Activated effector memory CD4-positive, alpha-beta T cell treated with Interleukin-2 at 50 U/mL for 16 hours (primary cell): ENCODE data around the gene MTM1.

Experiments used
- DNase-seq: peaks from one replicate; pipeline ENCODE4 v3.0.0-alpha.2; 2020

The MTM1 gene

DNA sequence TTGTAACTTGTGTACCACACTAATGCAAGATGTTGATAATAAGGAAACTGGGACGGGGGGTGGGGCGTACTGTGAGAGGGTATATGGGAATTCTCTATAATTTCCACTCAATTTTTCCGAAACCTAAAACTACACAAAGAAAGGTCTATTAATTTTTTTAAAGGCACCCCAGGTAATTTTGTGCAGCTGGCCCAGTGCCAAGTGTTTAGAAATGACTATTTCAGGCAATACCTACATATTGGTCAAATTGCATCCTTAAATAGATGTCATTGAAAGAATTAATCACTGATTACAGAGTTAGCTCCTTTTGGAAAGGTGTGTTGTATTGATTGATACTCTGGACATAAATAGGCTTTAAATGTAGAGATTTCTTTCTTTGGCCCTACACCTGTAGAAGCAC lies 114.7 kb downstream of the MTM1 start:
- DNase-seq = no peak

DNA sequence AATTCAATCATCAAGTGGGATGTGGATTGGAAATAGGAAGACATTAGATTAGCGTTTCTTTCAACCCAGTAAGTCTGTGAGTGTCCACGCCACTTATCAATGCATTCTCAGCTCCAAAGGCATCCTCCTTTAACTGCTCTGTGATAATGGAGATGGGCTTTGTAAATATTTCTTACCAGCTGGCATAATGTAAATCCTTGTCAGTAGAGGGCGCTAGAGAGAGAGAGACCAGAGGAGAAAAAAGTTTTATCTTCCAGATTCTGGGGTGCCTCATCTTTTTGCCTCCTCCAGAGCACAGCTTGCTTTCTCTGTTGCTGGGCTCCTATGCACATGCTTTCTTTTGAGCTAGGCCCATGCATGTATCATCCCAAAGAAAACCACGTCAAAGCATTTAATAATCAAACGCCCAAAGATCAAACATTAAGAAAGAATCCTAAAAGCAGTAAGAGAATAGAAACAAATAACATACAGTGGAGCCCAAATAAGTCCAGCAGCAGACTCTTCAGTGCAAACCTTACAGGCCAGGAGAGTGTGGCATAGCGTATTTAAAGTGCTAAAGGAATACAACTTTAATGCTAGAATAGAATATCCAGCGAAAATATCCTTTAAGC lies 115.2 kb downstream of the MTM1 start:
- DNase-seq = no peak

DNA sequence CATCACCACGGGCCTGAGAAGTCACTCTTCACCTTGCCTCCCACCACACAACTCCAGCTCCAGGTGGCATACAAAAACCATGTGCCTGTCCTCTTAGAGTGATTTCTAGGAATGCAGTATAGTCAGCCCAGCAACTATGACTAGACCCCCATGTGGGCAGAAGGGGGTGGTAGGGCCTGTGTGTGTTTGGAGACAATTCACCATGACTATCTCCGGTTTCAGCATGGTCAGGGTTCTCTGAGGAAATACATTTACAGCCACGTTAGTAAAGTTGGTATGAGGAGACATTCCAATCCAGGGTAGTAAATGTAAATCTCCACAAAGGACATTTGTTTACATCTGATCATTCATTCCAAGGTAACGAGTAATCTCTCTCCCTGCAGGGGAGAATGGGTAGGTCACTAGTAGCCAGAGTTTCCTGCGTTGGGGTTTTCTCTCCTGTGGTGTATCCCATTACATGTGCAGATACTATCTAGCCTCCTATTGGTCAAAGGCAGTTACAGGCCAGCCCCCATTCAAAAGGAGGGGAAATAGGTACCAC lies 120.6 kb downstream of the MTM1 start:
- no peak for DNase-seq

DNA sequence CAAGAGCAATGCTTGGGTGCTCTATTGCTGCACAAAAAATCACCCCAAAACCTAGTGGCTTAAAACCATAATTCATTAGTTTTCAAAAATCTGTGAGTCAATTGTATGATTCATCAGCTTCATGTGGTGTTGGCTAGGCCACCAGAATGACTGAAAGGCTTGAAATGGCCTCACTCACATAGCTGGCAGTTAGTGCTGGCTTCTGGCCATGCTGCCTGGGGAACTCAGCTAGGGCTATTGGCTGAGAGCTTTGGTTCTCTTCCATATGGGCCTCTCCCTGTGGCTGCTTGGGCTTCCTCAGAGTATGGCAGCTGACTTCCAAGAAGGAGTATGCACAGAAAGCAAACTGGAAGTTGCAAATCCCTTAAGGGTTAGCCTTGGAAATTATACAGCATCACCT lies 121.7 kb downstream of the MTM1 start:
- no peak for DNase-seq

DNA sequence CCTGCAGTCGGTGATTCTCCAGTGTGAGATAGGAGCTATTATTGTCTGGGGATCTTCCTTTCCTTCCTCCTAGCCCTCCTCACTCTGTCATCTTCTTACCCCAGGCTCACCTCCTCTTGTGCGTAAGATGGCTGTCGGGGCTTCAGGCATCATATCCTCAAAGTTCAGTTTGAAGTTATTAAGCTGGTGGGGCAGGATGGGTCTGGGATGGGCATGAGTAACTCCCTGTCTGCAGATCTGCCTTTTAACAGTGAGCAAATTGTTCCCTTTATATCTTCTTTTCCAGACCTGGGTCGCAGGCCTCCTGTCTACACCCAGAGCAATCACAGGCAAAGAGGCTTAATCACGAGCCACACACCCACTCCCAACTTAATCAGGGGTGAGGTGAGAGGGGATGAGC lies 123.9 kb downstream of the MTM1 start:
- no peak for DNase-seq

DNA sequence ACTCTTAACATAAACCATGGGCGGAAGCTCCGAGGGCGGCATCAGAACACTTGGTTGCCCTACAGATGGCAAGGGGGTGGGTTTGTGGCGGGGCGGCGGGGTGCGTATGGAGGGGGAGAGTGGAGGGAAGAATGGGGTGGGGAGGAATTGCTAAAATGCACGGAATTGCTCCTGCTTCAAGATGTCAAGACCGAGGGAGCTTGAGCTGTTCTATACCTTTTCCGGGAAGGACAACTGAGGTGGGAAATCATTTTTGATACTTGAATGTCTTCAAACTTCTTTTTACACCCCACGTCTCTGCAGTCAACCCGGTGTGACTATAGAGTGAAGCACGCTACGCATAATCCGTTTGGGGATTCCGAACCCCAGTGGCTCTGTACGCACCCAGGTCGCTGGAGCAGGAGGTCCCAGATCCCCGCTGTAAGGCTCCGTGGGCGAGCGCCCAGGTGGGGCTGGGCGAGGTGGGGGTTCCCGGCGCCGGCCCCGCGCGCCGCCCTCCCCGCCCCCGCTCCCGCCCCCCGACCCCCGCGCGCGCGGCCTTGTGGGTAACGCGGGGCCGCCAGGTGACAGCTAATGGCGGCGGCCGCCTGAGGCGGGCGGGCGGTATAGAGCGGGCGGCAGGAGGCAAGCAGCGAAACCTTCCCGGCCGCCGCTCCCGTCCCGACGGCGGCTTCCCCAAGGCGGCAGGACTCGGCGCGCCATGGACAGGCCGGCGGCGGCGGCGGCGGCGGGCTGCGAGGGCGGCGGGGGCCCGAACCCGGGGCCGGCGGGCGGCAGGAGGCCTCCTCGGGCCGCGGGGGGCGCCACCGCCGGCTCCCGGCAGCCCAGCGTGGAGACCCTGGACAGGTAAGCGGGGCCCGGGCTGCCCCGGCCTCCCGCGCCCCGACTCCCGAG lies 124.7 kb downstream of the MTM1 start, which contains the start of gene MTMR1:
Gene MTMR1, plus strand, starts transcription at position 566 of the 894 bp plus-strand sequence. Its CDS starts 135 bp downstream, at position 701.
- DNase-seq = peak; percentile 49

DNA sequence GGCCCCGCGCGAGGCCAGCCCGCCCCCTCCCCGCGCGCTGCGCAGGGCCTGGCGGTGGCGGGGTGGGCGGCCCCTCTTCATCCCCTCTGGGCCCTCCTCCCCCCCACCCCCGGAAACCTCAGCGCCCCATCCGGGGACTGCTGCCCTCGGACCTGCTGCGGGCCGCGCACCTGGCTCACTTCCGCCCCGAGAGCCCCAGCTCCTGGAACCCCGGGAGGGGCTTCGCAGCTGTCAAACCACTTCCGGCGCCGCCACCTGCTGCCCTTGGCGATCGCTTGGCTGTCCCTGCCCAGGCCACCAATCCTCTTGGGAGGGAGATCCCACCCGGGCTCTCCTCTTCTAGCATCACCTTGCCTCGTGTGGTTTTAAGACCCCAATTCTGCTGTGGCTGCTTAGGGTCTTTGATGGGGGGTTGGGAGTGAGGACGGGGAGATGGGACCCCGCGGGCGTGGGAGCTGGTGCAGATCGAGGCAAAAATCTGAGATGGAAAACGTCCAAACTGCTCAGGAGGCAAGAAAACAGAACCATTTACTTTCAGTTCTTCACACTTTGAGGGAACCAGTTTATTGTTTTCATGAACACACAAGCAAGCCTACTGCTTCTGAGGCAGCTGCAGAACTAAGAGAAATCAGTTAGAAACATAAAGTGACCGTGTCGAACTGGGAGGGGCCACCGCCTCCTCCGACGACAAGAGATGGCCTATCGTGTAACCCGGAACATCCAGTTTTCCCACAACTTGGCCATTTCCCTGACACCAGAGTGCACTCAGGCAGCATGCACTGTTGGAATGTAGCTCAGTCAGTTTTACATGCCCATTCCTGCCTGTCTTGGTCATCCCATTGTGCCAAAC lies 125.5 kb downstream of the MTM1 start:
- DNase-seq = peak; percentile 65

DNA sequence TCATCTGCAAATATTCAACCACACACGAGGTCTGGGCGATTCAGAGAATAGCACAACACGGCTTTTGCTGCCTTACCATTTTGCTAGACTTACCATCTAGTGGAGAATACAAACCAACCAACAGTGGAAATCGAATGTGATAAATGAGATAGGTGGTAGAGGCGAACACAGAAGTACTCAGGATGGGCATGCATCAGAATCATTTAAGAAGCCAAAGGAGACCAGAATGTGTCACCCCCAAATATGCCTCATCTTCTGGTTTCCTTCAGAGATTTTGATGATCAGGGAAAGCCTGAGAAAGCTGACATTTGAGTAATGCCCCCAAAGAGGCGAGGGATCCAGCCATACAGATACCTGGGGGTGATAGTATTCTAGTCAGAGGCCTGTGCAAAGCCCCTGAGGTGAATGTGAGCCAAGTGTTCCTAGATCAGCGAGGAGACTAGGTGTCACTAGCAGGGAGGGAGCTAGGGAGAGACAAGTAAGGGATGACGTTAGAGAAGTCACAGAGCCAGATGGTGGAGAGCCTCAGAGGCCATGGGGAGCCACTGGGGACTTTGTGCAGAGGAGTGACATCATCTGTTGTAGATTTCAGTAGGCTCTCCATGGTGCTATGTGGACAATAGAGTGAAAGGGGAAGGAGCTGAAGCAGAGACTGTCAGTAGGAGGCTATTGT lies 126.5 kb downstream of the MTM1 start:
- no peak for DNase-seq

DNA sequence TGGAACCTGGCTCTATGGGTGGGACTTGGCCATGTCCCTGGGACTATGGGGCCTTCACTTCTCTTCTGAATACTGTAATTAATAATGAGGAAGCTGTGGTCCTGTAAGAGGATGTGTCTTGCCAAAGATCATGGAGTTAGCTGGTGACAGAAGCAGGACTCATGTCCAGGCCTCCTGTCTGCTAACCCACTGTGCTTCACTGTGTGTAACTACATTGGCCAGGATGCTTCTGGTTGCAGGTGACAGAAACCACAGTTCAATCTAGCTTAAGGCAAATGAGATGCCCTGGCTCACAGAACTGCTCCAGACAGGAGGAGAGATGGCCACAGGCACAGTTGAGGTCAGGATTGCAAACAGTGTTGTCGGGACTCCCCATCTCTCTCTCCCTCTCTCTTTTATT lies 127.9 kb downstream of the MTM1 start:
- no peak for DNase-seq

DNA sequence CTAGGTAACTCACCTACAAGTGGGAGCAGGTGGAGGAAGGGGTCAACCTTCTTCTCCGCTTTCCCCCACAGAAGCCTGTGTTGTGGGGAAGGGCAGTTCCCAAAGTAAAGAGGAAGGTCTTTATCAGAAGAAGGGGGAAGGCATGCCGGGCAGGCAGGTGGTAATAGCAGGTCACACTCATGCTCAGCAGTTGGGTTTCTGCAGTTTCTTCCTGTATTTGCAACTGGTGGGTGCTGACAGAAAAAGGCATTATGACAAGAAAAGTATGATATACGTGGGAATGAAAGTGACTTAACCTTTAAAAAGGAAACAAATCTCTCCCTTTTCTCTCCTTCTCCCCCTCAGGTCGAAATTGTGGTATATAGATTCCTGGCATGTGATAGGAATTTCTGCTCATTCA lies 128.4 kb downstream of the MTM1 start:
- no peak for DNase-seq

DNA sequence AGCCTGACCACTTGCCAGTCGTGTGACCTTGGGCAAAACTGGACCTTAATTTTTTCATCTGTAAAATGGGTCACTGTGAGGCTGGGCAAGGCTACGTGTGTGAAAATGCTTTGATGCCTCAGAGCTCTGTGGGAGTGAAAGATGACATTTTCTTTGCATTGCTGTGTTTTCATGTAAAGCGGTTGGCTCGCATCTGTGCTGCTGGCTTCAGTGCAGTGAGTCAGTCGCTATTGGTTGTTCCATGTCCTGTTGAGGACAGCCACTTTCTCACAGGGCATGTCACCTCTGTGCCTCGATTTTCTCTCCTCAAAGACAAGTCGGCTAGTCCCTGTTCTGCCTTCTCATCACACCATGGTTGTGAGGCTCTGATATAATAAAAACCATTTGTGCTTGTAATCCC lies 129.2 kb downstream of the MTM1 start:
- no peak for DNase-seq

DNA sequence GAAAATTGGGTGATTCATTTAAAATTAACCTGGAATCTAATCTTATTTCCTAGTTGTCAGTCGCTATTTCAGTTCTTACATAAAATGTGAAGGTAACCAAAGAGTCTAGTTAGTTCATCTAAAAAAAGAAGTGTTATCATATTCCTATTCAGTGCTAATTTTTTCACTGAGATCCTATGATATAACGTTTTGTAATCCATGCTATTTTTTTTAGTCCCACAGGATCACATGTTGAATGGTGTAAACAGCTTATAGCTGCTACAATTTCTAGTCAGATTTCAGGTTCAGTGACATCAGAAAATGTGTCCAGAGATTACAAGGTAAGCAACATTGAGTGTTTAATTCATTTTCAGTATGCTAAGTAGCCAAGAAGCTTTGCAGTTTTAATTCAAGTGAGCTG lies 130.6 kb downstream of the MTM1 start:
- DNase-seq = no peak

DNA sequence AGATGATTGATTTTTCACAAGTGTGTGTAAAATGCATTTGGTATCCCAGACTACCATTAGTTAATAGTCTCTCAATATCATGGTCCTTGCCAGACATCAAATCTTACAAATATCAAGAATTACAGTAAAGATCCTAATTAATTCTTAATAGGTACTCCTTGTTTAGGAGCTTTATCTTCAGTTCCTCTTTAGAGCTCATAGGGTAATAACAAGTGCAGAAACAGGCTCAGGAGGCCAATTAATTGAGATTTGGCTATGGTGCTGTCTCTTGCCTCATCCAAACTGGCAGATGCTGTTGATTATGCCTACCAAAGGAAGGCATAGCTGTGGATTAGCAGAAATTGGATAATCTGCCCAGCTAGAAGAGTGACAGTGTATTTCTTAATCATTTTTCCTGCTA lies 131.7 kb downstream of the MTM1 start:
- DNase-seq = no peak

DNA sequence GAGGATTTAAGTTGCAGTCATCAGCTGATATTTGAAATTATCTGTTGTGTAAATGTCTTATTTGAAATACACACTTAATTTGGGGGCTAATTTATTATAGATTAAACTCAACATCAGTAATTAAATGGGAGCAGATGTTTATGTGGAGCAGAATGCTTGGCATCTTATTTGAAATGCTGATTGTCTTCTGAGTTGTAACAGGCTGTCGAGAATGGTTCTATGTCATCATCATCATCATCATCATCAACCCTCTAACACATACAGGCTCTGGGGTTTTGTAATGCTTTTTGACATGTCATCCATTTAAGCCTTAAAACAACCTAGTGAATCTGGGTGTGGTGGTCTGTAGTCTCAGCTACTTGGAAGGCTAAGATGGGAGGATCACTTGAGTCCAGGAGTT lies 133.0 kb downstream of the MTM1 start:
- DNase-seq = no peak

DNA sequence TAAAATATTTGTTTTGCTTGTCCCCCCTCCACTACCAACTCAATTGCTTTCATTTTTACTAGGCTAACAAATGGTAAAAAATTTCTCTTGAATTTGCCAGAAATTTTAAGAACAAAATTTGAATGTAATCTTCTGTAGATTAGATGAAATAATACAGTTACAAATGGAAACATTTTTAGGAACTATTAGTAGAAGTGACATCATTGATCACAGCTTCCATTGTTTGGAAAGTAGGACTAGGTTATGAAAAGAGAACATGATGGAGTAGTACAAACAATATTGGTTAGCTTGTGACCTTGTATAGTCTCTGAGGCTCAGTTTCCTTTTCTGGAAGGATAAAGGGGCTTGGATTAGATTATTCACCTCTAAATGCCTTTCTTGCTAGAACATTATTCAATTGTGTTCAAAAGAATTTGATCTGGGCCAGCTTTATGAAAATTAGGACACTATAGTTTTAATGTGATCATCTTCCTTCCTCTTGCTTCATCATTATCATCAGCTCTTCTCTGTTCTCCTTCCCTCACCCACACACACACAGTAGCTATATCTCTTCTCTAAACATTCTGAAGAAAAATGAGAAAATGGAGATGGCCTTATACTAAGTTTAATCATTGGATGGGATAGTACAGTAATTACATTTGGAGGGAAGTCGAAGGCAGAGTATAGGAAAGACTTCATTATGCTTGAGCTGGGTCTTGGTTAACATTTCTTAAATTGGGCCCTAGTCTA lies 134.7 kb downstream of the MTM1 start:
- DNase-seq = no peak

DNA sequence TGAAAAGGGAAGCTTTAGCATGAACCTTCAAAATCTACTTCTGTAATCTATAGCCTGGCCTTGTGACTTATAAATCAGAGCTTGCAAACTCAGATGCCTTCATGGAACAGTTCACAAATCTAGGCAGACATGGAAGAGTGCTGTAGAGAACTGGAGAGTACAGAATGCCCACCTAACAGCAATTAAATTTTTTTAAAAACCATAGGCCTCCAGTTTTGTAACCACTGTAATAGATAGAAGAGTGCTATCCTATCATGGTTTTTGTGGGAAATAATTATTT lies 135.2 kb downstream of the MTM1 start:
- DNase-seq = no peak

DNA sequence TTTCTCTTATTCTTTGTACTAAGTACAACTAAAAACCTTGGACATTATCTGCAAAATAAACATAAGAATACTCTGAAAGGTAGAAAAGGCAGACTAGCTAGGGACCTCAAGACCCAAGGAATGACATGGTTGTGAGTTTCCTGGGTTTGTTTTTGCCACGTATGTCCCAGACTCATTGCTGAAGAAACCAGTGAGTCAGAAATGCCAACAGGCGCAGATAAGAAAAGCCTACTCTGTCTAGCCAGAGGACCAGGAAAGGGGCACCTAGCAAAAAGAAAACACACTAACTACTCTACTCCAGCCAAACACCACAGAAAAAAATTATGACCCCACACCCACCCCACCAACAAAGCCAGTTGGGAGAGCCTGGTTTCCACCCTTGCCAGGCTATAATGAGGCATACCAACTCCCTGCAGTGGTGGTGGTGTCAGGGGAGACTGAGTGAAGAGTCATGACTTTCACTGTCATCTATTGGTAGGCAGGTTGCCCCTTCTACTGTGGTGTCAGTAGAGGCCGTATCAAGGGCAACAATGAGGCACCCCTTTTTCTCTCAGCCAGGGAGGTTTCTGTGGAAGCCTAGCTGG lies 135.7 kb downstream of the MTM1 start:
- no peak for DNase-seq

DNA sequence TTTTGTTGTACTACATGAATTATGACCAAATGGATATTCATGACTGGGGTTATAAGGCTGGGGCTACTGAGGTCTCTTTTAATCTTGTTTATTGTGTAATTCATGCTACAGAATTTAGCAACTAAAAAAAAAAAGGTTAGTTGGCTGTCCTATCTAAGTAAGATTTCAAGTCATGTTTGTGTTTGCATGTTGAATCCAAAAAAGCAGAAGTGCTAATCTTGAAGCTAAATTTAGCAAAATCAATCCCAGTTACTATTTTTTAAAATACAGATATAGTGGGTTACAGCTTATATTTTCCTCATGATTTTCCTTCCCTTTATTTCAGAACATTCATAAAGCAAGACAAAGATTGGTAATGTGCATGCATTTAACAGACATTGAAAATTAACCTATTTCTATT lies 144.2 kb downstream of the MTM1 start:
- DNase-seq = no peak

DNA sequence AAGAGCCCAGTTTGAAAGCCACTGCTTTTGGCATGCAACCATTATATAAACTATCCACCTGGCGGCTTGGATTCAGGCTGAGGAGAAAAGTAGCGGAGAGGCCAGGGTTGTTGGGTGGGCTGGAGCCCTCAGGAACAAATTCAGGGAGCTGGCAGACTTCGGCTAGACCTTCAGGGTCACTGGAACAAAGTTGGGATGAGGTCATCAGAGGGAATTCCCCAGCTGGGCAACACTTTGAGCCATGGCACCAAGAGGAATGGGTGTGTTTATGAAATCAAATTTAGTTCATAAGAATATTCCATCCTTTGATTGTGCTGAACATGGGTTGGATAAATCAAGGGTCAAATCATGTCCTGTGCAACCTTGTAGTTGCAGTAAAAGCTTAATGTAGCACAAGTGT lies 146.8 kb downstream of the MTM1 start:
- DNase-seq = no peak

DNA sequence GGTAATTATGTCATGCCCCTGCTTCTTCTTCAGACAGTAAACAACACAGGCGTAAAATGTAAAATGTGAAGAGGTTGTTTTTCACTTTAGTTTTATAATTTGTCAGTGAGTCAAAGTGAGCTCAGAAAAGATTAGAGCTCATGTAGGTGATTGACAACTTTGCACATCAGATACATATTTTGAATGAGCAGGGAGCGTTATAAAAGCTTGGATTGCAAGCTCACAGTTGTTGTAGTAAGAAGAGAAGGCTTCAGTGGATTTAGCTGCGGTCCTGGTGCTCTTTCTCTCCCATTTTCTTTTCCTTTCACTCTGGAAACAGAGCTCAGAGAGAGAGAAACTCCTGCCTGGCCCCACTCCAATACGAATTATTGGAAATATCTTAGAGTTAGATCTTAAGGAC lies 151.2 kb downstream of the MTM1 start:
- no peak for DNase-seq
